Keratinocyte (primary cell): ENCODE data around the gene PACRGL.

Experiments
- CTCF ChIP-seq, 3 experiments: IDR thresholded peaks in 1 of 3; conservative IDR thresholded peaks in 1 of 3; optimal IDR thresholded peaks in 1 of 3; 2 replicates in 2 of 3; 3 replicates in 1 of 3; pipeline versions ENCODE3 to v1.5.1; 2011; ENCODE audit warnings: low read length in 3 of 3, mild to moderate bottlenecking in 3 of 3, moderate library complexity in 2 of 3, control low read depth in 1 of 3, inconsistent platforms in 1 of 3; ENCODE audit not compliant: insufficient read depth in 2 of 3; ENCODE audit errors: extremely low read depth in 1 of 3
- EZH2 ChIP-seq: IDR thresholded peaks from one replicate; pipeline ENCODE4 v1.6.1; 2012; ENCODE audit warnings: inconsistent platforms, mild to moderate bottlenecking, low read length, moderate library complexity

GRCh38 chr4:20679951-20680350, 20.3 kb upstream of the PACRGL start:
- TF ChIP-seq CTCF (optimal IDR thresholded peaks at IDR 0.05 in 1 of 3, IDR thresholded peaks at IDR 0.05 in 1 of 3, conservative IDR thresholded peaks at IDR 0.05 in 1 of 3; ENCODE audit: extremely low read depth in 1 of 3, insufficient read depth in 2 of 3, low read length in 3 of 3) (no peak), EZH2 (no peak)
